Omental fat pad (tissue), 4 donors: ENCODE results near the gene PCDHGA4. TPM values are rescaled to one million over a fixed set of nuclear protein-coding genes. Genes with fewer than 3 reads are reported as not detected.
"Not testable (repeated sequence)": the region's sequence is repeated elsewhere in the genome, so short reads cannot be mapped to it uniquely, and the experiment has no call there.

ENCODE experiments used
- ATAC-seq: fragments of 150-250 bp; one replicate; pipeline ENCODE4 v1.9.1; 2016; ENCODE audit warnings: mild to moderate bottlenecking, moderate library complexity; ENCODE audit not compliant: low FRiP score
- DNase-seq: peaks from one replicate; pipeline ENCODE4 v3.0.0-alpha.2; 2019; ENCODE audit warnings: low spot score
- CTCF ChIP-seq, 3 donors: fragments of 450-650 bp; IDR thresholded peaks; one replicate each; pipeline ENCODE4 v1.5.1; 2016 to 2017; ENCODE audit warnings: antibody characterized with exemption in 3 of 3, mild to moderate bottlenecking in 3 of 3, moderate library complexity in 2 of 3
- total RNA-seq, 4 donors: library from RNA; depleted of rRNA; stranded (reverse); fragments of >200 nt; gene quantifications; one replicate each; pipeline ENCODE4 v1.1.0, GENCODE V29; 2016

Gene PCDHGA4
- 1 to 10 TPM; 2.6 to 9.0 (median 3.9) TPM for total RNA-seq

- no peak for ATAC-seq
- TF ChIP-seq CTCF (IDR thresholded peaks at IDR 0.05) = no peak
- no peak for DNase-seq
Measured at GRCh38 chr5:141354900-141355469, at the start of gene PCDHGA4. Gene PCDHGA4 (plus strand): TSS chr5:141355021. CDS start chr5:141355108, 87 bp downstream.

GRCh38 chr5:141306630-141307029, 48.2 kb upstream of the PCDHGA4 start:
- TF ChIP-seq CTCF (IDR thresholded peaks at IDR 0.05) = no peak
- ATAC-seq (no peak), DNase-seq (no peak)

GRCh38 chr5:141313711-141314110, 41.1 kb upstream of the PCDHGA4 start:
- TF ChIP-seq CTCF (IDR thresholded peaks at IDR 0.05) = no peak
- ATAC-seq = no peak

GRCh38 chr5:141316963-141317362, 37.9 kb upstream of the PCDHGA4 start:
- ATAC-seq, DNase-seq: not testable (repeated sequence)

More at GRCh38 chr5:141313711-141314110, 41.1 kb upstream of the PCDHGA4 start:
- DNase-seq = no peak

- no peak for TF ChIP-seq CTCF (IDR thresholded peaks at IDR 0.05)
- no peak for ATAC-seq
- DNase-seq = no peak
Measured at GRCh38 chr5:141319202-141319601, 35.6 kb upstream of the PCDHGA4 start.

- no peak for DNase-seq
- no peak for TF ChIP-seq CTCF (IDR thresholded peaks at IDR 0.05)
- ATAC-seq = no peak
Measured at GRCh38 chr5:141319699-141320098, 35.1 kb upstream of the PCDHGA4 start.

GRCh38 chr5:141320225-141321169, 34.3 kb upstream of the PCDHGA4 start, which contains the start of gene TAF7:
Gene TAF7 (minus strand): TSS chr5:141320784. CDS start chr5:141320044, 740 bp downstream.
- DNase-seq = peak; percentile 50
- peak in 1 of 3 donors; percentile 12 for TF ChIP-seq CTCF (IDR thresholded peaks at IDR 0.05)
- ATAC-seq = peak; percentile 98
